ENCODE measurements around the gene TBC1D17. TPM values are rescaled to one million over a fixed set of nuclear protein-coding genes. Genes with fewer than 3 reads are reported as not detected.

Gene TBC1D17
- total and polyA plus RNA-seq, 2 of the 13 experiments (the other 11 are each of a cell fraction or from before 2014, with no cell fraction given) = 9.7 to 16.9 TPM

GRCh38 chr19:49850487-49851342, 26.8 kb upstream of the TBC1D17 start, which contains the start of gene PTOV1 (continued):
- TF ChIP-seq ZBTB1 (CRISPR knock-in tag; IDR thresholded peaks at IDR 0.05; ENCODE audit: borderline replicate concordance) = no peak
- TF ChIP-seq TOE1 (CRISPR knock-in tag; IDR thresholded peaks at IDR 0.05) = no peak
- no peak for TF ChIP-seq GATAD2A (CRISPR knock-in tag; IDR thresholded peaks at IDR 0.05)
- no peak for TF ChIP-seq MLXIP (CRISPR knock-in tag; IDR thresholded peaks at IDR 0.05; ENCODE audit: borderline replicate concordance)
- TF ChIP-seq SRSF9 (IDR thresholded peaks at IDR 0.05; ENCODE audit: borderline replicate concordance, insufficient read depth, low read depth, low read length, poor library complexity, severe bottlenecking) = no peak
- TF ChIP-seq ZFYVE20 (CRISPR knock-in tag; IDR thresholded peaks at IDR 0.05; ENCODE audit: borderline replicate concordance, low read depth) = no peak
- peak; percentile 54 for TF ChIP-seq ZBTB14 (CRISPR knock-in tag; IDR thresholded peaks at IDR 0.05)
- TF ChIP-seq ZNF569 (CRISPR knock-in tag; IDR thresholded peaks at IDR 0.05; ENCODE audit: borderline replicate concordance) = no peak
- no peak for TF ChIP-seq ZNF75D (CRISPR knock-in tag; IDR thresholded peaks at IDR 0.05; ENCODE audit: borderline replicate concordance)
- TF ChIP-seq ZNF296 (CRISPR knock-in tag; conservative IDR thresholded peaks at IDR 0.05) = no peak
- TF ChIP-seq MTA1 (CRISPR knock-in tag; IDR thresholded peaks at IDR 0.05; ENCODE audit: borderline replicate concordance) = no peak
- no peak for TF ChIP-seq FLYWCH1 (CRISPR knock-in tag; IDR thresholded peaks at IDR 0.05)
- no peak; the same call in 1 of the 2 replicates for TF ChIP-seq ZBTB43 (CRISPR knock-in tag; conservative IDR thresholded peaks at IDR 0.05)
- peak; percentile 53; the same call in 1 of the 2 replicates for TF ChIP-seq E2F2 (CRISPR knock-in tag; IDR thresholded peaks at IDR 0.05; ENCODE audit: borderline replicate concordance)
- TF ChIP-seq ZNF263 (CRISPR knock-in tag; IDR thresholded peaks at IDR 0.05) = no peak
- no peak for TF ChIP-seq CBX2 (IDR thresholded peaks at IDR 0.05; ENCODE audit: low read depth, low read length)
- TF ChIP-seq CBX2 (CRISPR knock-in tag; IDR thresholded peaks at IDR 0.05; ENCODE audit: low read depth) = no peak
- no peak for TF ChIP-seq EHMT2 (IDR thresholded peaks at IDR 0.05; ENCODE audit: borderline replicate concordance, low read depth, low read length)
- TF ChIP-seq CHD2 (IDR thresholded peaks at IDR 0.05; ENCODE audit: low read depth, low read length) = no peak
- TF ChIP-seq ZNF558 (CRISPR knock-in tag; IDR thresholded peaks at IDR 0.05; ENCODE audit: borderline replicate concordance) = no peak
- TF ChIP-seq ZNF644 (CRISPR knock-in tag; IDR thresholded peaks at IDR 0.05; ENCODE audit: low read depth) = no peak
- TF ChIP-seq LCORL (IDR thresholded peaks at IDR 0.05) = no peak
- TF ChIP-seq LCORL (CRISPR knock-in tag; IDR thresholded peaks at IDR 0.05) = peak; percentile 87
- TF ChIP-seq AKAP8 (CRISPR knock-in tag; IDR thresholded peaks at IDR 0.05) = peak; percentile 79
